ENCODE results near the gene KMO. TPM values are rescaled to one million over a fixed set of nuclear protein-coding genes. Genes with fewer than 3 reads are reported as not detected.
A peak's percentile ranks its signal among the peaks of the same experiment; 100 is the strongest.

The KMO gene
- total and polyA plus RNA-seq, 2 of the 4 experiments (the other 2 are of a cell fraction), result not detected

DNA sequence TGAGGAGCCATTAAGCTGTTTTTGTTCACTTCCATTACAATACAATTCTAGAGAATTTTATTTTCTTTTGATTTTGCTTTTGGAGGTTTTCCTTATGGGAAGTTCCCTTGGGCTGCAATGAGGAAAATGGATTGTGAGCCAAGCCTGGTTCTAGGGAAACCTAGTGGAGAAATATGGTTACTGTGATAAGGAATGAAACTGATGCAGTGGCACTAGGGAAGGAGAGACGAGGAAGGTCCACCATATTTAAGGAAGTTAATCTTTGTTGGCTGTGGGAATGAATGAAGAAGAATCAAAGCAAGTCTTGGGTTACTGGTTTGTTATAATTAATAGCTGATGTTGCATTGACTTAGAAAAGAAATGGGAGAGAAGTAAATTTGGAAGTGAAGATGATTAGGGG is 79.6 kb downstream of the KMO start:
- dilution Hi-C loops (cut with HindIII; ENCODE audit: low sequenced_read_pairs, unreplicated experiment), result no loop called here
- 0 out of 2 replicates have a peak, but pooled peaks cover 3% of the 10 kb centered on the region for H3K9me1 ChIP-seq (ENCODE audit: insufficient read depth, low read length)
- no TSS peak for BruUV-seq (replicated peaks)
- intact Hi-C loops (cut with micrococcal nuclease), result loop anchor here (1.0 to 5.0 kb wide), 5 partner anchors 25 to 387 kb away; partner anchors contain the start of genes KMO and MAP1LC3C
- no peaks in the 10 kb centered on the region for H4K20me1 ChIP-seq (ENCODE audit: insufficient read depth, low read length)
- peak overlapping the region; percentile 69; the same call in 1 of the 2 replicates for H3K18ac ChIP-seq (ENCODE audit: low read depth, low read length)
- H3K23ac ChIP-seq (ENCODE audit: low read depth, low read length), result peak overlapping the region; percentile 72; the same call in 1 of the 2 replicates
- no peak overlapping the region for H3K27ac ChIP-seq (ENCODE audit: insufficient read depth, low read length)
- peaks cover 3 to 8% of the 10 kb centered on the region in 2 experiments; a peak in 1 of 4 replicates for H3K79me1 ChIP-seq (ENCODE audit: low read depth in 1 of 2, low read length in 2 of 2)
- H2AK9ac ChIP-seq (replicated peaks; ENCODE audit: low read depth, low read length, poor library complexity), result no peak overlapping the region
- peak overlapping the region; percentile 23 for H2BK5ac ChIP-seq (ENCODE audit: low read depth, low read length, poor library complexity, severe bottlenecking)
- peak overlapping the region; percentile 42; the same call in 1 of the 2 replicates for H3K14ac ChIP-seq (replicated peaks; ENCODE audit: low read depth, low read length)
- in situ Hi-C loops (cut with MboI; ENCODE audit: low sequenced_read_pairs), result loop anchor here (5.0 to 25.0 kb wide), 2 partner anchors 226 to 1701 kb away; no protein-coding TSS in a partner anchor
- H4K5ac ChIP-seq (ENCODE audit: low read depth, low read length), result no peak overlapping the region
- no peak overlapping the region for H3K56ac ChIP-seq (ENCODE audit: extremely low read depth, insufficient read depth, low read length)
- H3K9me3 ChIP-seq (ENCODE audit: control insufficient read depth, insufficient read depth, low read length), result no peaks in the 10 kb centered on the region
- POLR2A ChIA-PET (ENCODE audit: unreplicated experiment), result no interaction called here
- H2BK15ac ChIP-seq (ENCODE audit: low read depth, low read length), result peak overlapping the region; percentile 79; the same call in 1 of the 3 replicates
- H2AFZ ChIP-seq (replicated peaks; ENCODE audit: low read length, poor library complexity), result no peak overlapping the region
- H4K8ac ChIP-seq (ENCODE audit: low read depth in 2 of 2, low read length in 2 of 2), result peak overlapping the region in 1 of 2 experiments; percentile 67; a peak in 2 of 4 replicates
- CTCF ChIA-PET, result interaction anchor here (0.6 to 2.7 kb wide), 15 partner anchors 9 to 1785 kb away, joined by 3 to 9 read pairs (median 5); partner anchors contain the start of genes EXO1 and MAP1LC3C
- H3K4ac ChIP-seq (ENCODE audit: low read depth, low read length), result peak overlapping the region; percentile 59; the same call in 1 of the 2 replicates
- peak overlapping the region; percentile 63; the same call in 1 of the 2 replicates for H2BK20ac ChIP-seq (ENCODE audit: low read depth, low read length)
- H3K4me2 ChIP-seq (ENCODE audit: low read depth, low read length), result no peak overlapping the region
- no peak for ATAC-seq (ENCODE audit: low read depth)
- peaks cover 15% of the 10 kb centered on the region for H3K4me1 ChIP-seq (ENCODE audit: control insufficient read depth, insufficient read depth, low read length)
- H2AK5ac ChIP-seq (ENCODE audit: low read depth, low read length), result peak overlapping the region; percentile 45; the same call in 1 of the 2 replicates
- no peak overlapping the region for H3K9ac ChIP-seq (ENCODE audit: low read depth, low read length)
- no peak for DNase-seq
- no peaks in the 10 kb centered on the region for H3K27me3 ChIP-seq (ENCODE audit: control insufficient read depth, insufficient read depth, low read length)
- H4K91ac ChIP-seq (ENCODE audit: insufficient read depth, low read depth, low read length), result peak overlapping the region; percentile 9; the same call in 1 of the 2 replicates
- no peaks in the 10 kb centered on the region for H3K36me3 ChIP-seq (ENCODE audit: control insufficient read depth, insufficient read depth, low read length)
- 0 out of 2 replicates have a peak overlapping the region, but pooled peaks have one; percentile 67 for H2BK120ac ChIP-seq (ENCODE audit: low read depth, low read length)
- no peak overlapping the region for H3K4me3 ChIP-seq (ENCODE audit: insufficient read depth, low read depth, low read length)
- WGBS, 2 experiments (ENCODE audit: extremely low coverage in 2 of 2, insufficient read length in 1 of 2), result 86% methylated on average over 1 of the region's 1 CpG; no CpG with 5 or more reads in 1 of the 2 experiments
- no peak for TF ChIP-seq NFE2L2 (IDR thresholded peaks at IDR 0.05; ENCODE audit: low read depth, low read length)
- TF ChIP-seq RFX5 (IDR thresholded peaks at IDR 0.05; ENCODE audit: low read depth, low read length), result no peak
- TF ChIP-seq RCOR1 (IDR thresholded peaks at IDR 0.05; ENCODE audit: insufficient replicate concordance, low read length), result no peak
- TF ChIP-seq CEBPB (IDR thresholded peaks at IDR 0.05; ENCODE audit: low read depth, low read length), result no peak
- TF ChIP-seq SMC3 (IDR thresholded peaks at IDR 0.05; ENCODE audit: low read depth, low read length), result no peak
- no peak for TF ChIP-seq BHLHE40 (IDR thresholded peaks at IDR 0.05; ENCODE audit: low read depth, low read length)
- no peak for TF ChIP-seq POLR2A (IDR thresholded peaks at IDR 0.05; ENCODE audit: low read depth, low read length)
- TF ChIP-seq, protein P1, sequence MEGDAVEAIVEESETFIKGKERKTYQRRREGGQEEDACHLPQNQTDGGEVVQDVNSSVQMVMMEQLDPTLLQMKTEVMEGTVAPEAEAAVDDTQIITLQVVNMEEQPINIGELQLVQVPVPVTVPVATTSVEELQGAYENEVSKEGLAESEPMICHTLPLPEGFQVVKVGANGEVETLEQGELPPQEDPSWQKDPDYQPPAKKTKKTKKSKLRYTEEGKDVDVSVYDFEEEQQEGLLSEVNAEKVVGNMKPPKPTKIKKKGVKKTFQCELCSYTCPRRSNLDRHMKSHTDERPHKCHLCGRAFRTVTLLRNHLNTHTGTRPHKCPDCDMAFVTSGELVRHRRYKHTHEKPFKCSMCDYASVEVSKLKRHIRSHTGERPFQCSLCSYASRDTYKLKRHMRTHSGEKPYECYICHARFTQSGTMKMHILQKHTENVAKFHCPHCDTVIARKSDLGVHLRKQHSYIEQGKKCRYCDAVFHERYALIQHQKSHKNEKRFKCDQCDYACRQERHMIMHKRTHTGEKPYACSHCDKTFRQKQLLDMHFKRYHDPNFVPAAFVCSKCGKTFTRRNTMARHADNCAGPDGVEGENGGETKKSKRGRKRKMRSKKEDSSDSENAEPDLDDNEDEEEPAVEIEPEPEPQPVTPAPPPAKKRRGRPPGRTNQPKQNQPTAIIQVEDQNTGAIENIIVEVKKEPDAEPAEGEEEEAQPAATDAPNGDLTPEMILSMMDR (conservative IDR thresholded peaks at IDR 0.05; ENCODE audit: low read depth, low read length), result no peak
- no peak for TF ChIP-seq MAZ (IDR thresholded peaks at IDR 0.05; ENCODE audit: borderline replicate concordance, low read depth, low read length)
- TF ChIP-seq, protein P2, sequence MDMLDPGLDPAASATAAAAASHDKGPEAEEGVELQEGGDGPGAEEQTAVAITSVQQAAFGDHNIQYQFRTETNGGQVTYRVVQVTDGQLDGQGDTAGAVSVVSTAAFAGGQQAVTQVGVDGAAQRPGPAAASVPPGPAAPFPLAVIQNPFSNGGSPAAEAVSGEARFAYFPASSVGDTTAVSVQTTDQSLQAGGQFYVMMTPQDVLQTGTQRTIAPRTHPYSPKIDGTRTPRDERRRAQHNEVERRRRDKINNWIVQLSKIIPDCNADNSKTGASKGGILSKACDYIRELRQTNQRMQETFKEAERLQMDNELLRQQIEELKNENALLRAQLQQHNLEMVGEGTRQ (IDR thresholded peaks at IDR 0.05; ENCODE audit: low read depth, low read length), result no peak
- TF ChIP-seq FOS (IDR thresholded peaks at IDR 0.05; ENCODE audit: low read depth, low read length), result no peak
- TF ChIP-seq RAD21 (IDR thresholded peaks at IDR 0.05; ENCODE audit: low read length), result no peak
- TF ChIP-seq, protein P3, sequence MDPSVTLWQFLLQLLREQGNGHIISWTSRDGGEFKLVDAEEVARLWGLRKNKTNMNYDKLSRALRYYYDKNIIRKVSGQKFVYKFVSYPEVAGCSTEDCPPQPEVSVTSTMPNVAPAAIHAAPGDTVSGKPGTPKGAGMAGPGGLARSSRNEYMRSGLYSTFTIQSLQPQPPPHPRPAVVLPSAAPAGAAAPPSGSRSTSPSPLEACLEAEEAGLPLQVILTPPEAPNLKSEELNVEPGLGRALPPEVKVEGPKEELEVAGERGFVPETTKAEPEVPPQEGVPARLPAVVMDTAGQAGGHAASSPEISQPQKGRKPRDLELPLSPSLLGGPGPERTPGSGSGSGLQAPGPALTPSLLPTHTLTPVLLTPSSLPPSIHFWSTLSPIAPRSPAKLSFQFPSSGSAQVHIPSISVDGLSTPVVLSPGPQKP (IDR thresholded peaks at IDR 0.05; ENCODE audit: borderline replicate concordance, low read depth, low read length), result no peak
- no peak for TF ChIP-seq MAFK (IDR thresholded peaks at IDR 0.05; ENCODE audit: low read depth, low read length)
- no peak for TF ChIP-seq MXI1 (IDR thresholded peaks at IDR 0.05; ENCODE audit: borderline replicate concordance, low read depth, low read length)

Data from IMR-90 (cell line).